Osteocyte (in vitro differentiated cells): ENCODE results near the gene HIP1. TPM values are rescaled to one million over a fixed set of nuclear protein-coding genes. Genes with fewer than 3 reads are reported as not detected.

Experiments used
- DNase-seq: peaks from one replicate; pipeline ENCODE4 v3.0.0; 2021; ENCODE audit warnings: mixed read lengths; ENCODE audit not compliant: unreplicated experiment; ENCODE audit errors: extremely low spot score
- H3K27ac Mint-ChIP-seq: one replicate; pipeline ENCODE4 v1.8.0; 2021; ENCODE audit warnings: mild to moderate bottlenecking, mixed read lengths; ENCODE audit not compliant: unreplicated experiment
- H3K27me3 Mint-ChIP-seq: one replicate; pipeline ENCODE4 v1.8.0; 2021; ENCODE audit warnings: mixed read lengths; ENCODE audit not compliant: unreplicated experiment
- H3K36me3 Mint-ChIP-seq: one replicate; pipeline ENCODE4 v1.8.0; 2021; ENCODE audit warnings: mixed read lengths; ENCODE audit not compliant: unreplicated experiment
- H3K4me1 Mint-ChIP-seq: one replicate; pipeline ENCODE4 v1.8.0; 2021; ENCODE audit warnings: mixed read lengths; ENCODE audit not compliant: unreplicated experiment
- H3K4me3 Mint-ChIP-seq: one replicate; pipeline ENCODE4 v1.8.0; 2021; ENCODE audit warnings: mild to moderate bottlenecking, moderate library complexity, mixed read lengths; ENCODE audit not compliant: unreplicated experiment
- H3K9me3 Mint-ChIP-seq: one replicate; pipeline ENCODE4 v1.8.0; 2021; ENCODE audit warnings: mixed read lengths; ENCODE audit not compliant: unreplicated experiment
- total RNA-seq: library from RNA; stranded (reverse); gene quantifications from 2 replicates; pipeline ENCODE4 v1.2.1, GENCODE V29; 2021
- TF ChIP-seq, protein P1 (sequence below): fragments of 200-600 bp; sonication (generic); IDR thresholded peaks from 2 replicates; pipeline ENCODE4 v1.5.0; 2021; ENCODE audit warnings: antibody characterized with exemption, mild to moderate bottlenecking, moderate library complexity

HIP1 gene
- total RNA-seq, 1 donor from 2014 or later: 55.3 TPM

GRCh38 chr7:75654855-75655254, 83.9 kb downstream of the HIP1 start:
- Mint-ChIP-seq H3K9me3 (no peaks in the 10 kb centered on the region), H3K4me3 (no peak overlapping the region), H3K36me3 (peaks cover 7% of the 10 kb centered on the region), H3K4me1 (peaks cover 68% of the 10 kb centered on the region), H3K27ac (peak overlapping the region; percentile 23), H3K27me3 (no peaks in the 10 kb centered on the region)
- no peak for DNase-seq
- TF ChIP-seq, protein P1, sequence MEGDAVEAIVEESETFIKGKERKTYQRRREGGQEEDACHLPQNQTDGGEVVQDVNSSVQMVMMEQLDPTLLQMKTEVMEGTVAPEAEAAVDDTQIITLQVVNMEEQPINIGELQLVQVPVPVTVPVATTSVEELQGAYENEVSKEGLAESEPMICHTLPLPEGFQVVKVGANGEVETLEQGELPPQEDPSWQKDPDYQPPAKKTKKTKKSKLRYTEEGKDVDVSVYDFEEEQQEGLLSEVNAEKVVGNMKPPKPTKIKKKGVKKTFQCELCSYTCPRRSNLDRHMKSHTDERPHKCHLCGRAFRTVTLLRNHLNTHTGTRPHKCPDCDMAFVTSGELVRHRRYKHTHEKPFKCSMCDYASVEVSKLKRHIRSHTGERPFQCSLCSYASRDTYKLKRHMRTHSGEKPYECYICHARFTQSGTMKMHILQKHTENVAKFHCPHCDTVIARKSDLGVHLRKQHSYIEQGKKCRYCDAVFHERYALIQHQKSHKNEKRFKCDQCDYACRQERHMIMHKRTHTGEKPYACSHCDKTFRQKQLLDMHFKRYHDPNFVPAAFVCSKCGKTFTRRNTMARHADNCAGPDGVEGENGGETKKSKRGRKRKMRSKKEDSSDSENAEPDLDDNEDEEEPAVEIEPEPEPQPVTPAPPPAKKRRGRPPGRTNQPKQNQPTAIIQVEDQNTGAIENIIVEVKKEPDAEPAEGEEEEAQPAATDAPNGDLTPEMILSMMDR: no peak

- no peak for DNase-seq
- H3K27me3 Mint-ChIP-seq: no peaks in the 10 kb centered on the region
- TF ChIP-seq, protein P1: no peak
- no peak overlapping the region for H3K27ac Mint-ChIP-seq
- H3K36me3 Mint-ChIP-seq: peaks cover 7% of the 10 kb centered on the region
- H3K4me1 Mint-ChIP-seq: peaks cover 65% of the 10 kb centered on the region
- no peaks in the 10 kb centered on the region for H3K9me3 Mint-ChIP-seq
- H3K4me3 Mint-ChIP-seq: no peak overlapping the region
These were observed 85.1 kb downstream of the HIP1 start for GRCh38 chr7:75653651-75654050.

- Mint-ChIP-seq H3K9me3 (no peaks in the 10 kb centered on the region), H3K4me1 (peaks cover 56% of the 10 kb centered on the region), H3K27me3 (no peaks in the 10 kb centered on the region), H3K27ac (no peak overlapping the region), H3K4me3 (no peak overlapping the region), H3K36me3 (peaks cover 9% of the 10 kb centered on the region)
- TF ChIP-seq, protein P1: no peak
- no peak for DNase-seq
These were observed 86.0 kb downstream of the HIP1 start for GRCh38 chr7:75652788-75653187.

DNA sequence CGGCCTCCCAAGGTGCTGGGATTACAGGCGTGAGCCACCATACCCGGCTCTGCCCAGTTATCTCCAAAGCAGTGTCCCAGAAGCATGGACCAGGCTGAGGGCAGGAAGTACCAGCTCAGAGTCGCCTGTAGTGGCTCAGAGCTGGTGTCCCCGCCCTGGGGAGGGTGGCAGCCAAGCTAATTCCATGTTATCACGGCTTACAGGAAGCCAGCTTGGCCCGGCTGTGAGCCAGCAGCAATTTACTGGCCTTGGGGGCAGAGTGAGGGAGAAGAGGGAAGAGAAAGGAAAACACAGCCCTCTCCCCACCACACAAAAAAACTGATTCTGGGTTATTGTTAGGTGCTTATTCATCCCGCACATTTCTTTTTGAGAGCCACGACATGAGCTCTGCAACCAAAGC, 88.1 kb downstream of the HIP1 start:
- no peak for DNase-seq
- Mint-ChIP-seq H3K27me3 (no peaks in the 10 kb centered on the region), H3K9me3 (no peaks in the 10 kb centered on the region), H3K27ac (peak overlapping the region; percentile 57), H3K36me3 (peaks cover 9% of the 10 kb centered on the region), H3K4me1 (peaks cover 36% of the 10 kb centered on the region), H3K4me3 (no peak overlapping the region)
- TF ChIP-seq, protein P1: no peak

- no peak overlapping the region for H3K4me3 Mint-ChIP-seq
- peaks cover 33% of the 10 kb centered on the region for H3K4me1 Mint-ChIP-seq
- peak overlapping the region; percentile 57 for H3K27ac Mint-ChIP-seq
- no peaks in the 10 kb centered on the region for H3K27me3 Mint-ChIP-seq
- TF ChIP-seq, protein P1: no peak
- H3K9me3 Mint-ChIP-seq: no peaks in the 10 kb centered on the region
- DNase-seq: no peak
- H3K36me3 Mint-ChIP-seq: peaks cover 9% of the 10 kb centered on the region
These were observed 88.7 kb downstream of the HIP1 start for GRCh38 chr7:75650062-75650461.
